Liver (tissue), 3 donors: Measurements from ENCODE around the gene PAPPA.

Experiments used
- CTCF ChIP-seq: fragments of 150-350 bp; IDR thresholded peaks from 2 replicates; pipeline ENCODE4 v1.5.1; 2017; ENCODE audit warnings: improper control_type of control experiment, low read depth, low read length; ENCODE audit not compliant: missing input control
- EGR1 ChIP-seq, 2 donors: IDR thresholded peaks; 2 replicates each; pipeline ENCODE4 v1.6.1; 2016 to 2018; ENCODE audit warnings: antibody characterized with exemption in 2 of 2, low read depth in 2 of 2
- HNF4G ChIP-seq: IDR thresholded peaks from 2 replicates; pipeline ENCODE4 v1.6.1; 2016; ENCODE audit warnings: antibody characterized with exemption
- JUND ChIP-seq, 2 donors: IDR thresholded peaks; 2 replicates each; pipeline ENCODE4 v1.6.1; 2016; ENCODE audit warnings: antibody characterized with exemption in 2 of 2
- REST ChIP-seq: IDR thresholded peaks from 2 replicates; pipeline ENCODE4 v1.6.1; 2016; ENCODE audit warnings: antibody characterized with exemption, mild to moderate bottlenecking
- TAF1 ChIP-seq: conservative IDR thresholded peaks from 2 replicates; pipeline ENCODE4 v1.6.1; 2016; ENCODE audit warnings: antibody characterized with exemption, mild to moderate bottlenecking
- TF ChIP-seq, protein P1 (sequence below): IDR thresholded peaks from 2 replicates; pipeline ENCODE4 v1.6.1; 2016; ENCODE audit warnings: antibody characterized with exemption
- donor health status: healthy.
- donor health status: healthy.

DNA sequence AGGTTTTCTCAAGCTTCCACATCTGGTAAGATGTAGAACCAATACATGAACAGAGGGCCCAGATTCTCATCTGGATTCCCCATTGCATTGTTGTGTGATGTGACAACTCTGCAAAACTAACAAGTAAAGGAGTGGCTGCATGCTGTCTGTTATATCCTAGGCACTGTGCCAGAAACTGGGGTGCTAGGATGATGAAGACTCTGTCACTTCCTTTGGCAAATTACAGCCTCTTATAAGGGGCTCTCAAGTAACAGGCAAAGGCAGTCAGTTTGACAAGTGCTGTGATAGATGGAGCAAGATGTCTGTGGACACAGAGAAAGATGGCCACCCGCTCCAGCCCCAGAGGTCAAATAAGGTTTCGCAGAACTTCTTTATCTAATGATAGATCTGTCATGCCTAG is 115.7 kb downstream of the PAPPA start:
- TF ChIP-seq REST = no peak
- no peak for TF ChIP-seq CTCF
- TF ChIP-seq HNF4G = no peak
- no peak for TF ChIP-seq EGR1 (IDR thresholded peaks at IDR 0.05; ENCODE audit: low read depth in 2 of 2)
- no peak for TF ChIP-seq TAF1
- TF ChIP-seq JUND (IDR thresholded peaks at IDR 0.05) = no peak
- TF ChIP-seq, protein P1, sequence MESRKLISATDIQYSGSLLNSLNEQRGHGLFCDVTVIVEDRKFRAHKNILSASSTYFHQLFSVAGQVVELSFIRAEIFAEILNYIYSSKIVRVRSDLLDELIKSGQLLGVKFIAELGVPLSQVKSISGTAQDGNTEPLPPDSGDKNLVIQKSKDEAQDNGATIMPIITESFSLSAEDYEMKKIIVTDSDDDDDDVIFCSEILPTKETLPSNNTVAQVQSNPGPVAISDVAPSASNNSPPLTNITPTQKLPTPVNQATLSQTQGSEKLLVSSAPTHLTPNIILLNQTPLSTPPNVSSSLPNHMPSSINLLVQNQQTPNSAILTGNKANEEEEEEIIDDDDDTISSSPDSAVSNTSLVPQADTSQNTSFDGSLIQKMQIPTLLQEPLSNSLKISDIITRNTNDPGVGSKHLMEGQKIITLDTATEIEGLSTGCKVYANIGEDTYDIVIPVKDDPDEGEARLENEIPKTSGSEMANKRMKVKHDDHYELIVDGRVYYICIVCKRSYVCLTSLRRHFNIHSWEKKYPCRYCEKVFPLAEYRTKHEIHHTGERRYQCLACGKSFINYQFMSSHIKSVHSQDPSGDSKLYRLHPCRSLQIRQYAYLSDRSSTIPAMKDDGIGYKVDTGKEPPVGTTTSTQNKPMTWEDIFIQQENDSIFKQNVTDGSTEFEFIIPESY = no peak
